GM21528 (cell line): ENCODE results near the gene SNRNP25.
"Not testable (repeated sequence)": the region's sequence is repeated elsewhere in the genome, so short reads cannot be mapped to it uniquely, and the experiment has no call there.

Experiments used
- ATAC-seq: cut with Tn5 transposase; IDR thresholded peaks from one replicate; pipeline ENCODE4 v1.9.1; 2021; ENCODE audit warnings: mild to moderate bottlenecking, moderate library complexity; ENCODE audit not compliant: unreplicated experiment, low FRiP score

Gene SNRNP25

DNA sequence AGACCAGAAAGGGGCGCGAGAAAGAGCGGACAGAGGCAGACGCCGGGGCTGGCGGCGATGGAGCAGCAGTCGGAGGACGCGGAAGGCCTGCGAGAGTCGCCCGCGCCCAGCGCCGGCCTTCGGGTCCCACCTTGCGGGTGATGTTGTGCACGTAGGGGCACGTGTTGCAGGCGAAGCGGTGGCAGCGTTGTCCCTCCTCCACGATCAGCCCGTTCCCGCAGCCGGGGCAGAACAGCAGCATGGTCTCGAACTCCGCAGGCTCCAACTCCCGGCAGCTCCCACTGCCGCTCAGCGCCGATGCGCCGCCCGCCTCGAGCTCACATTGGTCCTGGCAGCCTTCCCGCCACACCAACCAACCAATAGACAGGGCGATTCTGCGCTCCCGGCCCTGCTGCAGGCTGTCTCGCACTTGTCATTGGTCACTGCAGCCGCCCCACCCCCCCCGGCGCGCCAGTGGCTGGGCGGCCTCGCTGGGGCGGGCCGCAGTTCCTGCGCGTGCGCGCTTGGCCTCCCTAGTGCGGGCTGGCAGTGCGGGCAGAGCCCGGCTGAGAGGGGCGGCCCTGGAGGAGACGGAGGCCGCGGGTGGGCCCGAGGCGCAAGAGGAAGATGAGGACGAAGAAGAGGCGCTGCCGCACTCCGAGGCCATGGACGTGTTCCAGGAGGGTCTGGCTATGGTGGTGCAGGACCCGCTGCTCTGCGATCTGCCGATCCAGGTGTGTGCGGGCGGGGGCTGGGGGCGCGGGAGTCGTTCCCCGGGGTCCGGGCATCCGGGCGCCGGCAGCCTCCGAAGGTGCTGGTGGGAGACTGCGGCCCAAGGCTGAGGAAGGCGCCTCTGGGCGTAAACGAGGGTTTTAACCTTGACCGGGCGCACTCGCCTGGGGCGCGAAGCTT lies at the start of gene SNRNP25, which contains the start of gene POLR3K:
SNRNP25 (plus strand) TSS at position 483 of the 891 bp plus-strand sequence; CDS start at position 672, 189 bp downstream.
POLR3K (minus strand) TSS at position 263 of the 891 bp plus-strand sequence; CDS start at position 241, 22 bp downstream.
- ATAC-seq, result peak; percentile 93

DNA sequence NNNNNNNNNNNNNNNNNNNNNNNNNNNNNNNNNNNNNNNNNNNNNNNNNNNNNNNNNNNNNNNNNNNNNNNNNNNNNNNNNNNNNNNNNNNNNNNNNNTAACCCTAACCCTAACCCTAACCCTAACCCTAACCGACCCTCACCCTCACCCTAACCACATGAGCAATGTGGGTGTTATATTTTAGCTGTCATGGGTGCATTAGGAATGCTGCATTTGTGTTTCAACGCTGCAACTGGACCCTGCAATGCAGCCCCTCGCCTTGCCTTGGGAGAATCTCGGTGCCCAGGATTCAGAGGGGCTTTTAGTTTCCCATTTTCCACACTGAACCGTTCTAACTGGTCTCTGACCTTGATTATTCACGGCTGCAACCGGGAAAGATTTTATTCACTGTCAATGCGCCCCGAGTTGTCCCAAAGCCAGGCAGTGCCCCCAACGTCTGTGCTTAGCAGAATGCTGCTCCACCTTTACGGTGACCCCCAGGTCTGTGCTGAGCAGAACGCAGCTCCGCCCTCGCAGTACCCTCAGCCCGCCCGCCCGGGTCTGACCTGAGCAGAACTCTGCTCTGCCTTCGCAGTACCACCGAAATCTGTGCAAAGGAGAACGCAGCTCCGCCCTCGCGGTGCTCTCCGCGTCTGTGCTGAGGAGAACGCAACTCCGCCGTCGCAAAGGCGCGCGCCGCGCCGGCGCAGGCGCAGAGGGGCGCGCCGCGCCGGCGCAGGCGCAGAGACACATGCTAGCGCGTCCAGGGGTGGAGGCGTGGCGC lies 43.5 kb upstream of the SNRNP25 start:
- no peak for ATAC-seq

DNA sequence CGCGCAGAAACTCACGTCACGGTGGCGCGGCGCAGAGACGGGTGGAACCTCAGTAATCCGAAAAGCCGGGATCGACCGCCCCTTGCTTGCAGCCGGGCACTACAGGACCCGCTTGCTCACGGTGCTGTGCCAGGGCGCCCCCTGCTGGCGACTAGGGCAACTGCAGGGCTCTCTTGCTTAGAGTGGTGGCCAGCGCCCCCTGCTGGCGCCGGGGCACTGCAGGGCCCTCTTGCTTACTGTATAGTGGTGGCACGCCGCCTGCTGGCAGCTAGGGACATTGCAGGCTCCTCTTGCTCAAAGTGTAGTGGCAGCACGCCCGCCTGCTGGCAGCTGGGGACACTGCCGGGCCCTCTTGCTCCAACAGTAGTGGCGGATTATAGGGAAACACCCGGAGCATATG lies 42.9 kb upstream of the SNRNP25 start:
- not testable (repeated sequence) for ATAC-seq

DNA sequence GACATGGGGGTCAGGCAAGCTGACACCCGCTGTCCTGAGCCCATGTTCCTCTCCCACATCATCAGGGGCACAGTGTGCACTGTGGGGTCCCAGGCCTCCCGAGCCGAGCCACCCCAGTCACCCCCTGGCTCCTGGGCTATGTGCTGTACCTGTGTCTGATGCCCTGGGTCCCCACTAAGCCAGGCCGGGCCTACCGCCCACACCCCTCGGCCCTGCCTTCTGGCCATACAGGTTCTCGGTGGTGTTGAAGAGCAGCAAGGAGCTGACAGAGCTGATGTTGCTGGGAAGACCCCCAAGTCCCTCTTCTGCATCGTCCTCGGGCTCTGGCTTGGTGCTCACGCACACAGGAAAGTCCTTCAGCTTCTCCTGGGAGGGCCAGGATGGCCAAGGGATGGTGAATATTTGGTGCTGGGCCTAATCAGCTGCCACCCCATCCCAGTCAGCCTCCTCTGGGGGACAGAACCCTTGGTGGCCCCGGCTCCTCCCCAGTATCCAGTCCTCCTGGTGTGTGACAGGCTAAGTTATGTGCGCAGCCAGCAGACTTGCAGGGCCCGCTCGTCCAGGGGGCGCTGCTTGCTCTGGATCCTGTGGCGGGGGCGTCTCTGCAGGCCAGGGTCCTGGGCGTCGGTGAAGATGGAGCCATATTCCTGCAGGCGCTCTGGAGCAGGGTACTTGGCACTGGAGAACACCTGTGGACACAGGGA lies 36.4 kb upstream of the SNRNP25 start:
- ATAC-seq, result not testable (repeated sequence)

DNA sequence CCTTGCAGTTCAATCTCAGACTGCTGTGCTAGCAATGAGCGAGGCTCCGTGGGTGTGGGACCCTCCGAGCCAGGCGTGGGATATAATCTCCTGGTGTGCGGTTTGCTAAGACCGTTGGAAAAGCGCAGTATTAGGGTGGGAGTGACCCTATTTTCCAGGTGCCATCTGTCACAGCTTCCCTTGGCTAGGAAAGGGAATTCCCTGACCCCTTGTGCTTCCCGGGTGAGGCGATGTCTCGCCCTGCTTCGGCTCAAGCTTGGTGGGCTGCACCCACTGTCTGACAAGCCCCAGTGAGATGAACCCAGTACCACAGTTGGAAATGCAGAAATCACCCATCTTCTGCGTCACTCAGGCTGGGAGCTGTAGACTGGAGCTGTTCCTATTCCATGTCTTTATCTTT lies 32.7 kb upstream of the SNRNP25 start:
- ATAC-seq, result not testable (repeated sequence)

DNA sequence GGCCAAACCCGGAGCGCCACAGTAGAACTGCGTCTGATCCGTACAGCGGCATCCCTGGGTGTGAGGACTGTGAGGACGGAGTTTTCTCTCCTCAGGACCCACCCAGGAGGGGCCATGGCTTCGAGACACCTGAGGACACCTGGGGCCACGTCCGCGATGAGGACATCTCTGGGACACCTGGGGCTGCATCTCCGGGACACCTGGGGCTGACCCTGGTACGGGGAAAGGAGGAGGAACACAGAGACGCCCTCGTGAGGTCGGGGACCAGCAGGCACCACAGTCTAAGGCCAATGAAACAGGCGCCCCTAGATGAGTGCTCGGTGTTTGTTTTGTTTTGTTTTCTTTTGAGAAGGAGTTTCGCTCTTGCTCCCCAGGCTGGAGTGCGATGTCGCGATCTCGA lies 29.5 kb upstream of the SNRNP25 start:
- not testable (repeated sequence) for ATAC-seq

DNA sequence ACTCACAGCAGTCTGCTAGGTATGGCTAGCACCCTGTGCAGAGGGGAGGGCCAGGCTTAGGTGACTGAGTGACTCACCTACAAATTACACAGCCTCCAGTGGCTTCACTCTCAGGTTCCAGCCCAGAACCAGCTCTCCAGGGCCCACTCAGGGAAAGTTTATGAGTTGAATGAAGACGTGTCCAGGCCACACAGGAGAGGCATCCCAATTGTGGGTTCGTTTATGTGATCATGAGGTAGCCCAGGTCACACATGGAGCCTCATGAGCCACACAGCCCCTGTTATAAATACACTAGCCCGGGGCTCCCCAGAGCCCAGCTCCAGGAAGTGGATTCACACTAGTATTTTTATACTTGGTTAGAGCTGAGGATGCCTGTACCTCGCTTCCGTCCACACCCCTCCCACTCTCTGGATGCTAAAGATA lies 27.7 kb upstream of the SNRNP25 start:
- ATAC-seq, result peak; percentile 55

DNA sequence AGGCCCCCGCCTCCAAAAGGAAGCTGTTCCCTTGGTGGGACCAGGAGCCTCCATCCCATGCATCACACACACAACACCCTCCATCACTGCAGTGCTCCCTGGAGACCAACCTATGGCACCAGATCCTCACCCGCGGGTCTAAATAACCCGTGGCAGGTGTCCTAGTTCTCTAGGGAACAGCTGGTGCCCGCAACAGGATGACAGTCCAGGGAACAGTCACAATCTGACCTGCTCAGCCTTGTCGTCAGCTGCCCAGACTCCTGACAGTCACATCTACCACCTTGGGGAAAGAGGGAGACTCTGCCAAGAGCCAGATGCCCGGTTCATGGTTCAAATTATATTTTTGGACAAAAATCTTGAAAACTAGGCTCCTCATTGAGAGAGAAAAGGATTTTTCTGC lies 23.0 kb upstream of the SNRNP25 start:
- ATAC-seq, result not testable (repeated sequence)

DNA sequence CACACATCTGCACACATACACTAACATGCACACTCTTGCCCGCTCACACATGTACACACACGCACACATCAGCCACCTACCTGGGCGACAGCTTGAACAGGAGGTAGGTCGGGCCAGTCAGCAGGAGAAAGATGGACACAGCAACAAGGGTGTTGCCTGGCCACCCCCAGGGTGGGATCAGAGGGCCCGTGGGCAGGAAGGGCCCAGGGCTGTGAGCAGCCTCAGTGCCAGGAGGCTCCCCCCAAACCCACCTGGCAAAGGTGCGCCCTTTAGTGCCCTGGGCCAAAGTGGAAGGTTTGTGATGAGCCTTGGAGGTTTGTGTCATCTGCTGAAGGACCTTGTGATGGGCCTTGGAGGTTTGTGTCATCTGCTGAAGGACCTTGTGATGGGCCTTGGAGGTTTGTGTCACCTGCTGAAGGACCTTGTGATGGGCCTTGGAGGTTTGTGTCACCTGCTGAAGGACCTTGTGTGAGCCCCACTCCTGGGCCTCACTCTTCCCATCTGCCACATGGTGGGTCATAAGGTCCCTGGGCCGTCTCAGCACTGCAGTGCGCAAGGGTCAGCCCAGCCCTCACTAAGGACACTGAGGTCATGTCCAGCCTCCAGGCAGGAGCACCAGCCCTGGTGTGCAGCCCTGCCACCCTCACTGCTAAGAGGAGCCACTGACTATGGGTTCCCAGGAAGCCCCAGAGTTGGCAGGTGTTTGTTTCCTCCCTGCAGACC lies 20.3 kb upstream of the SNRNP25 start:
- not testable (repeated sequence) for ATAC-seq

DNA sequence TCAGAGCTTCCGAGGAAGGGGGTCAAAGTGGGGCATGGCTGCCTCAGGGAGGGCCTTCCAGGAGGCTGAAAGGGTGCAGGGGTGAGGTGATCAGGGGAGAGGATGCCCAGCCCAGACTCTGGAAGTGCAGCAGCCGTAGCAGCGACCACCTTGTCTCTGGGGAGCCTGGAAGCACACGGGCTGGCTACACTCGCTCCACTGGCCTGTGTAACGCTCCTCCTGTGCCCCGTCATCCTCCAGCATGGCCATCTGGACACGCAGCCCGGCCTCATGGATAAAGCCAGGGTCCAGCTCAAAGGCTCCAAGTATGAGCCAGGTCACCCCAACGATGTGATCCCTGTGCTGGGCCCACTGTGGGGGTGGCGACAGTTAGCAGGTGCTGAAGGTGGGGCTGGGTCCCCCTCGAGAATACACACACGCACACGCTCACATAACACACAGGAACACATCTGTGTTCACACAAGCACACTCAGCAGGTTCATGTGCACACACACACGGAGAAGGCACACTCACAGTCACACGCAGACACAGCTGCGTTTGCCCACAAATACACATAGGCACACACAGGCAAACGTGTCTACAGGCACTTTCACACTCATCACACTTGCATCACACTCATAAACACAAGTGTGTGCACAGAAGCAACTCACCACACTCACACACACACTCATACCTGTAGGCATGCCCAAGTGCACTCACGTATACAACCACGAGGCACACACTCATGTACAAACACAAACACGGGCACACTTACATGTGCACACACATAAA lies 19.6 kb upstream of the SNRNP25 start:
- no peak for ATAC-seq

DNA sequence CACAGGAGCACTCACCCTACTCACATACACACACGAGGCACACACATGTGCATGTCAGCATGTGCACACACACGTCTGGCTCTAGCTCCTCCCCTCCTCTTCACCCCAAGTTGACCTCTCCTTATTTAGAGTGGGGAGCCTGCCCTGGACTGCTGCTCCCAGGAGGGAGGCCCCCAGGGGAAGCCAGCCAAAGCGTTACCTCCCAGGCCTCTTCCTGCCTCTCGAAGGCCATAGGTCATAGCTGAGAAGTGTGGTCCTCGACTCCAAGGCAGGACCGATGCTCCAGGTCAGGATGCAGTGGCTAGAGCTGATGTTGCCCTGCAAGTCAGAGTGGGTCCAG lies 19.0 kb upstream of the SNRNP25 start:
- no peak for ATAC-seq

DNA sequence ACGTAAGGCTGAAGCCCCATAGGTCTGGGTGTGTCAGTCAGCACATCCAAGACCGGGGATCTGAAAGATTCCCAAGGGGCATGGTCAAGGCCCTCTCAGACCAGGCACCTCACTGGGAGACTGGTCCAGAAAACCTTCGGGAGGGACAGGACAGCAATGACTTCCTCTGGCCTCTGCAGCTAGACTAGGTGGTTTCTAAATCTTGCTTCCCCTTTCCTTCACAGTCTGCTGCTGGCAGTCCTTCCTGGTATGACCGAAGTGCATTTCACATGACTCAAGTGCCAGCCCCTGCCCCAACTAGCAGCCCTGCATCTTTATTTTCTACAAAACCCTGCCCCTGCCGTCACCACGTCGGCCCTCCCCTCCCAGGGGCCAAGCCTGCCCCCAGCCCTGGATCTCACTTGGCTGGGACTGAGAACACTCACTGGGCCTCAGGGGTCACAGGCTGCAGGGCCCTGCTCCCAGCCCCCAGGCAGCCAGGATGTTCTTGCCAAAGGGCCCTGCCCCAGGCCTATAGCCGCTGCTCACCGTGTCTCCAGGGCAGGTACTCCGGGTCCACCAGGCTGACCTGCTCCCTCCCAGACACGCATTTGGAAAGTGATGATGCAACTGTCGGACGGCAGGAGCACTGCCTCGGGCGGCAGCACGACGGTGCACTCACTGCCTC lies 18.5 kb upstream of the SNRNP25 start:
- ATAC-seq, result no peak

DNA sequence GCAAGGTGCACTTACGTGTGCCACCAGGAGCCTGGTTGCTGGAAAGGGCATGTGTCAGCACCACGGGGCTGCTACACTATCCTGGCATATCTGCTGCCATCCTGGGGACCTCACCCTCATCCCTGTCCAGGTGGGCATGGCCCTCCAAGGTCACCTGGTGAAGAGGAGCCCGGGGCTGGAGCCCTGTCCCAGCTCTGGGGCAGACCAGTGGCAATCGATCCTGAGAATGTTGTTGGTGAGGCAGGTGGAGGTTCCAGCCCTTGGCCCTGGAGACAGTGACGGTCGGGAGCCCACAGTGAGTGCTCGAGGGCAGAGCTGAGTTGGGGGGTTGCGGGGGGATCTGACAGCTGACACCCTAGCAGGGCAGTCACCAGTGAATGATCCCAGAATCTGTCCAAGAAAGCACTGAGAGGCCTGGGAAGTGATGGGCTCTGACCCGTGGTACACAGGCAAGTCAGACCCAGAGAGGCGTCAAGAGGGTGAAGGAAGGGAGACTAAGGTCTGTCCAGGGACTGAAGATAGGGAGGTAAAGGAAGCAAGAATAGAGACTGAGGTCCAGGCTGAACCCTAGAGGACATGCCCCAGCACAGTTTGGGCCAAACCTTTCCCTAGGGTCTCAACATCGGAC lies 17.8 kb upstream of the SNRNP25 start:
- ATAC-seq, result no peak

DNA sequence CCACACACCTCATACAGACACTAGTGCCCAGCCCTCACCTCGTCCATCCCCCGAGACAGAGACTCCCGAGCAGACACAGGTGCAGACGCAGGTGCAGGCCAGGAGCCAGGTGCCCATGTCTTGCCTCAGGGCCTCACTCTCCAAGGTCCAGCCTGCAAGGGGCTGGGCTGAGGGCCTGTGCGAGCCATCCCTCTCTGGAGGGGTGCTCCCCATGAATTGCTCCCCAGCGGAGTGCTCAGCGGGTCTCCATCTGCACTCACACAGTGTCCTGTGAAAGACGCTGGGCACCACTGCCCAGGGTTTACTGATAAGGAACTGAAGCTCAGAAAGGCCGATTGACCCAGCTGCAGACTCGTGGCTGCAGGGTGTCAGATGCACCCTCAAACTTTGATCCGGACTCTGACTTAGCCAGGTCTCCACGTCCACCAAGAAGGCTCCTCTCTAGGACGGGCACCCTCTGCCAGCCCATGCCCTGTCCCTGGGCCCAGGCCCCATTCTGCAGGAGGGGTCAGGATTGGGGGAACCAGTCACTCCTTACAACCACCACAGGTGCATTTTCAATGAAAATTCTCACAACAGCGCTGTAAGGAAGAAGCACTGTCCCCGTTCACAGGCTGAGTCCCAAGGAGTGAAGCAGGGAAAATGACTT lies 17.2 kb upstream of the SNRNP25 start:
- no peak for ATAC-seq

DNA sequence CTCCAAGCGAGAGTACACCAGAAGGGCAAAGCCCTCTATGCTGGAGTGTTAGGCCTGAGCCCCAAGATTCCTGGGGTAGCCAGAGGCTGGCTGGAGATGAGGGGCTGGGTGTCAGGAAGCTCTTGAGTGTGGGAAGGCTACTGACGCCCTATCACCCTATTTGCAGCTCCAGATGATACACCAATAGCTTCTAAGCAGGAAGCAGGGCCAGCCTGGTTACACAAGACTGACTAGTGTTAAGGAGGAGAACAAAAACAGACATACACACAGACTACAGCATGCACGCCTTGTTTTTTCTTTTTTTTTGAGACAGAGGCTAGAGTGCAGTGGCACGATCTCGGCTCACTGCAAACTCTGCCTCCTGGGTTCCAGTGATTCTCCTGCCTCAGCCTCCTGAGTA lies 16.1 kb upstream of the SNRNP25 start:
- ATAC-seq, result no peak

DNA sequence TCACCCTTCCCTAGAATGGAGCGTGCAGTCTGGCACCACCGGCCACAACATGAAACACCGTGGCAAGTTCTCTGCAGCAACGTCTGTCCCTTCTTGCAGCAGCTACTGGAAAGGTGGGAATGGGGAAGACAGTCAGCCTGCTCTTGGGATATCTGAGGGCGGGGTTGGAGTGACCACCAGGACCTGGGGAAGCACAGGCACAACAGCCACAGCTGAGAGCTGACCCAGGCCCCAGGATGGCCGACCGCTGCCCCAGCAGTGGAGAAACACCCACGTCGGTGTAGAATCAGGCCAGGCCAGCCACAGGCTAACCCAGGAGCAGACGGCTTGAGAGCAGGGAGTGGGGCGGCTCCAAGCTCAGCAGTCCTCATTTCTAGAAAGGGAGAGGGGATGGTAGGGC lies 15.4 kb upstream of the SNRNP25 start:
- not testable (repeated sequence) for ATAC-seq

DNA sequence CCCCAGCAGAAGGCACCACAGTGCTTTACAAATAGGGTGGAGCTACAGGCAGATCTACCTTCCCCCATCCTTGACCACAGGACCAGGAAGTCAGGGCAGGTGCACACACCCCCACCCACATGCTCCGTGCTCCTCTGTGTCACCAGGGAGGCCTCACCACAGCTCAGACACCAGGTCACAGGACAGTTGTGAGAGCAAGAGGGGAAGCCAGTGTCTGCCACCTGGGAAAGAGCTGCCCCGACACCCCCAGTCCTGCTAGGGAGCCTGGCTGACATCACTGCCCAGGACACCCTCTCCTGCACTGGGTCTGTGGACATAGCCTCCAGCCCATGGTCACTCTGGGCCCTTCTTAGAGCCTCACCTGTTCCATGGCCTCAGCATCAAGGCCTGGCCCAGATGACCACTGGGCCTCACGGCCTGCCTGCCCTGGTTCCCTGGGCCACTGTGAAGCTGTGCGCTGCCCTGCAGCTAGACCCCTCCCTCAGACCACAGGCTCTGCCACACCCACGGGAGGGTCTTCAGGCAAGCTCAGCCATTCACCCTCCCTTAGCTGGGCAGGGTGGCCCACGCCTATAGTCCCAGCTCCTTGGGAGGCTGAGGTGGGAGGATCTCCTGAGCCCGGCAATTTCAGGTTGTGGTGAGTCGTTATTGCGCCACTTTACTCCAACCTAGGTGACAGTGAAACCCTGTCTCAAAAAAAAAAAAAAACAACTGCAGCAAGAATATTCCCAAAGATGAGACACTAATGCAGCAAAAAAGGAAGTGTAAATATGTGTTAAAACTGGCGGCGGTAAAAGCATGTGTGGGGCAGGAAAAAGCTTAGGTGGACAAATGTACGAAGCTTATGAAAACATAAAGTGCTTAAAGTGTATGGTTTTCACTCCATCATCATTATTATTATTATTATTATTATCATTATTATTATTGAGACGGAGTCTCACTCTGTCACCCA lies 14.4 kb upstream of the SNRNP25 start:
- no peak for ATAC-seq
